Adrenal gland (tissue), 5 donors: Measurements from ENCODE around the gene SERGEF.

Experiments
- POLR2A ChIP-seq, 2 donors: fragments of 450-650 bp; IDR thresholded peaks; one replicate each; pipeline ENCODE4 v1.6.1; 2017; ENCODE audit warnings: antibody characterized with exemption in 2 of 2, mild to moderate bottlenecking in 2 of 2, moderate library complexity in 1 of 2
- TF ChIP-seq, protein P1 (sequence below), 6 experiments: fragments of 450-650 bp in 4 of 6; fragments of 200-600 bp in 2 of 6; sonication (generic) in 1 of 6; IDR thresholded peaks; 1 replicate in 5 of 6; 2 replicates in 1 of 6; pipeline versions ENCODE4 v1.5.1 to v1.8.0; 2016 to 2021; ENCODE audit warnings: antibody characterized with exemption in 6 of 6, mild to moderate bottlenecking in 2 of 6, moderate library complexity in 1 of 6
- donor health status: DM: no; HTN: no; CAD: no.

GRCh38 chr11:17748044-17748443 is 264.8 kb downstream of the SERGEF start:
- TF ChIP-seq POLR2A (IDR thresholded peaks at IDR 0.05): no peak
- TF ChIP-seq, protein P1, sequence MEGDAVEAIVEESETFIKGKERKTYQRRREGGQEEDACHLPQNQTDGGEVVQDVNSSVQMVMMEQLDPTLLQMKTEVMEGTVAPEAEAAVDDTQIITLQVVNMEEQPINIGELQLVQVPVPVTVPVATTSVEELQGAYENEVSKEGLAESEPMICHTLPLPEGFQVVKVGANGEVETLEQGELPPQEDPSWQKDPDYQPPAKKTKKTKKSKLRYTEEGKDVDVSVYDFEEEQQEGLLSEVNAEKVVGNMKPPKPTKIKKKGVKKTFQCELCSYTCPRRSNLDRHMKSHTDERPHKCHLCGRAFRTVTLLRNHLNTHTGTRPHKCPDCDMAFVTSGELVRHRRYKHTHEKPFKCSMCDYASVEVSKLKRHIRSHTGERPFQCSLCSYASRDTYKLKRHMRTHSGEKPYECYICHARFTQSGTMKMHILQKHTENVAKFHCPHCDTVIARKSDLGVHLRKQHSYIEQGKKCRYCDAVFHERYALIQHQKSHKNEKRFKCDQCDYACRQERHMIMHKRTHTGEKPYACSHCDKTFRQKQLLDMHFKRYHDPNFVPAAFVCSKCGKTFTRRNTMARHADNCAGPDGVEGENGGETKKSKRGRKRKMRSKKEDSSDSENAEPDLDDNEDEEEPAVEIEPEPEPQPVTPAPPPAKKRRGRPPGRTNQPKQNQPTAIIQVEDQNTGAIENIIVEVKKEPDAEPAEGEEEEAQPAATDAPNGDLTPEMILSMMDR (IDR thresholded peaks at IDR 0.05): no peak
